Hematopoietic multipotent progenitor cell treated with erythropoietin and hydrocortisone succinate and interleukin-3 and kit ligand, for 6 days (in vitro differentiated cells): ENCODE results near the gene SETD1B.
"Not testable (repeated sequence)": the region's sequence is repeated elsewhere in the genome, so short reads cannot be mapped to it uniquely, and the experiment has no call there.

Experiments used
- DNase-seq: peaks from one replicate; pipeline ENCODE4 v3.0.0-alpha.2; 2015

The SETD1B gene

GRCh38 chr12:121781484-121781997 lies 22.3 kb upstream of the SETD1B start:
- DNase-seq = no peak

- DNase-seq = peak; percentile 93
These were observed 21.5 kb upstream of the SETD1B start for GRCh38 chr12:121781998-121782979.

- DNase-seq = no peak
These were observed 20.0 kb upstream of the SETD1B start for GRCh38 chr12:121783766-121784165.

GRCh38 chr12:121784460-121784859 lies 19.3 kb upstream of the SETD1B start:
- no peak for DNase-seq

GRCh38 chr12:121786440-121786825 lies 17.4 kb upstream of the SETD1B start:
- no peak for DNase-seq

- DNase-seq = no peak
These were observed 16.5 kb upstream of the SETD1B start for GRCh38 chr12:121787063-121788025.

- DNase-seq = no peak
These were observed 15.5 kb upstream of the SETD1B start for GRCh38 chr12:121788176-121788818.

- DNase-seq = peak; percentile 68
These were observed 14.5 kb upstream of the SETD1B start for GRCh38 chr12:121789233-121789781.

GRCh38 chr12:121789800-121790728 lies 13.7 kb upstream of the SETD1B start:
- DNase-seq = peak; percentile 87

- not testable (repeated sequence) for DNase-seq
These were observed 13.0 kb upstream of the SETD1B start for GRCh38 chr12:121790785-121791184.

- DNase-seq = no peak
These were observed 11.9 kb upstream of the SETD1B start for GRCh38 chr12:121791671-121792551.

- DNase-seq = peak; percentile 73
These were observed 11.0 kb upstream of the SETD1B start for GRCh38 chr12:121792607-121793439.

- DNase-seq = peak; percentile 75
These were observed 10.4 kb upstream of the SETD1B start, which contains the start of gene RHOF for GRCh38 chr12:121793440-121793837. RHOF (minus strand) TSS chr12:121793688; CDS start chr12:121793633, 55 bp downstream.

- DNase-seq = peak; percentile 97
These were observed 9.8 kb upstream of the SETD1B start for GRCh38 chr12:121793838-121794533.

- DNase-seq = no peak
These were observed 9.2 kb upstream of the SETD1B start for GRCh38 chr12:121794534-121795033.

GRCh38 chr12:121795034-121795968 lies 8.5 kb upstream of the SETD1B start:
- DNase-seq = peak; percentile 91
